GM21576 (cell line): ENCODE data around the gene ZNRF1.

Experiments used
- ATAC-seq: cut with Tn5 transposase; IDR thresholded peaks from one replicate; pipeline ENCODE4 v1.9.1; 2021; ENCODE audit warnings: mild to moderate bottlenecking, moderate library complexity; ENCODE audit not compliant: unreplicated experiment

The ZNRF1 gene

DNA sequence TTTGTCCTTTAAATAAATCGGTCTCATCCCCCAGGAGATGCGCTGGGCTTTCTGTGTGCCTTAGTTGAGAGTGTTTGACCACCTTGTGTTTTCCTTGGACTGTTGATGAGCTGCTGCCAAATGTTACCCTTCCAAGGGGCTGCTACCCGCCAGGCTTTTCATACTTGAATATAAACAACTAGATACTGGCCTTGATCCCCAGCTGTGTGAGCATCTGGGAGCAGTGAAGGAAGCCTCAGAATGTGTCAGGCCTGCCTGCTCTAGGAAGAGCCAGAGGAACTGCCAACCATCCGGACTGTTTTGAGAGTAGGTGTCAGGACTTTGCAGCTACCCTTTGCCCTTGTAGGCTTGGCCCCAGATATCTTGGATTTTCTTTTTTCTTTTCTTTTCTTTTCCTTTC, 60.0 kb downstream of the ZNRF1 start:
- ATAC-seq, result no peak

- no peak for ATAC-seq
These were observed 60.6 kb downstream of the ZNRF1 start for GRCh38 chr16:75059411-75059810.

DNA sequence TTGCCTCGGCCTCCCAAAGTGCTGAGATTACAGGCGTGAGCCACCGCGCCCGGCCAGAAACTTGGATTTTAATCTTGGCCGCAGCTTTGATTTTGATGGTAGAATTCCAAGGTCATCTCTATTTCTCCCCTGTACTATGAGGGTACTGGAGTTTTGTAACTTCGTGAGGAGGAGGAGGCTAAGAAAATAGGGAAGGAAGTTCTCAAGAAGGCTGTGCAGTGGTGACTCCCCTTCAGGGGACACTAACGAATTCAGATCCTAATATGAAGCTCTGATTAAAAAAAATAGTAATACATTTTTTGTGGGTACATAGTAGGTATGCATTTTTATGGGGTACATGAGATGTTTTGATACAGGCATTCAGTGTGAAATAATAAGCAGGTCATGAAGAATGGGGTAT, 61.9 kb downstream of the ZNRF1 start:
- ATAC-seq, result no peak

- no peak for ATAC-seq
These were observed 62.8 kb downstream of the ZNRF1 start for GRCh38 chr16:75061669-75062068.

DNA sequence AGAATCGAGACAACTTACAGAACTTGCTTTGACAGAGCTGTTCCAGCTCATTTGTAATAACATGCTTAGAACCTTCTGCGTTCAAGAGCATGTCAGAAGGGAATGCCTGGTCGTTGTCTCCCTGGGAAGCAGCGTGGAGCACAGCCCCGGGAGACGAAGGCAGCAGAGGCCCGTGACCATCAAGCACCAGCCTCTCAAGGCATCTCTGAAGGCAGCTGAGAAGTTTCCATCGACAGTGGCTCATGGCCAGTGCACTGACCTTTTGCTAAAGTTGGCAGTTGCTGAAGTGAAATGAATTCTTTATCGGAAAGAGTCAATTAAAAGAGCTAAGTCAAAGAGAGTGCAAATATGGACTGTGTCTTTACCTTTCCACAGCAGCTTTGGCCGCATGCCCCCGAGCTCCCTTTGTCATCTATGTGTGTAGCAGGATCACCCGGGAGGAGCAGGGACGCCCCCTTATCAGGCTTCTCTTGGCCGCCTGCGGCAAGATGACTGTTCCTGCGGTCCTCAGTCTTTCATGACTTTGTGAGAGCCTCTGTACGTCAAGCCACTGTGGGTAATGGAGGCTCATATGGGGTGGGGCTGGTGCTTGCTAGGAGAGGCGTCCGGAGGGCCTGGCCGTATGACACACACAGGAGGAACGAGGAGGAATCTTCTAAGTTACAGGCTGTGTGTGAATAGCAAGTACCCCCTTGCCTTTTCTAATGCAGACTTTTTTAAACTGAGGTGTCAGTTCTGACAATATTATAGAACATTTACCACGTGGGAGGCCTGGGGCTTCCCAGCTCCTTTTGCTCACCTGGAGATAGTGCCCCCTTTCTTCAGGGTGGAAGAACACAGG, 63.5 kb downstream of the ZNRF1 start:
- ATAC-seq, result no peak

- ATAC-seq, result no peak
These were observed 64.1 kb downstream of the ZNRF1 start for GRCh38 chr16:75062976-75063346.

DNA sequence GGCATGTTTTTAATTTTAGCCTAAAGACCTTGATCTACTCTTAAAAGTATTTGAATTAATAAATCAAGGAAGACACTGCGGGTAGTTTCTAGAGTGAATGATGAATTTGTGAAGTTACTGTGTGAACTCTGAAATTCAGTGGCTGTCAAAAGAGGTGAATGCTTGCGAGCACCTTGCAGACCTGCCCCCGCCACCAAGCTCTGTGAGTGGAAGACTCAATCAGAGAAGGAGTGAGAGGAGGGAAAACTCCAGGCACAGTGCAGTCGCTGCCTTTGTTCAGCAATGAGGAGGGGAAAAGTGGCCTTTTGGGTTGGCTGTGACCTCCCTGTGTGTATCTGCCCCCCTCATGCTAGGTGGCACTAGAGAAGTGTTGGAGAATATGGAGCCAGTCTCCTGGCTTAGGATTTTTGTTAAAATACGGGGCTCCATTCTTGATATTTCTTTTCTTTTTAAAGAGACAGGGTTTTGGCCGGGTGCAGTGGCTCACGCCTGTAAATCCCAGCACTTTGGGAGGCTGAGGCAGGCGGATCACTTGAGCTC, 64.8 kb downstream of the ZNRF1 start:
- ATAC-seq, result no peak

GRCh38 chr16:75064403-75065148, 65.8 kb downstream of the ZNRF1 start:
- ATAC-seq, result no peak

GRCh38 chr16:75065149-75065505, 66.3 kb downstream of the ZNRF1 start:
- no peak for ATAC-seq

- no peak for ATAC-seq
These were observed 66.8 kb downstream of the ZNRF1 start for GRCh38 chr16:75065521-75066149.

GRCh38 chr16:75066861-75067447, 68.1 kb downstream of the ZNRF1 start:
- ATAC-seq, result no peak

- no peak for ATAC-seq
These were observed 69.5 kb downstream of the ZNRF1 start for GRCh38 chr16:75068085-75069031.

- ATAC-seq, result no peak
These were observed 71.4 kb downstream of the ZNRF1 start for GRCh38 chr16:75070012-75070841.

- no peak for ATAC-seq
These were observed 72.8 kb downstream of the ZNRF1 start for GRCh38 chr16:75071621-75072020.

DNA sequence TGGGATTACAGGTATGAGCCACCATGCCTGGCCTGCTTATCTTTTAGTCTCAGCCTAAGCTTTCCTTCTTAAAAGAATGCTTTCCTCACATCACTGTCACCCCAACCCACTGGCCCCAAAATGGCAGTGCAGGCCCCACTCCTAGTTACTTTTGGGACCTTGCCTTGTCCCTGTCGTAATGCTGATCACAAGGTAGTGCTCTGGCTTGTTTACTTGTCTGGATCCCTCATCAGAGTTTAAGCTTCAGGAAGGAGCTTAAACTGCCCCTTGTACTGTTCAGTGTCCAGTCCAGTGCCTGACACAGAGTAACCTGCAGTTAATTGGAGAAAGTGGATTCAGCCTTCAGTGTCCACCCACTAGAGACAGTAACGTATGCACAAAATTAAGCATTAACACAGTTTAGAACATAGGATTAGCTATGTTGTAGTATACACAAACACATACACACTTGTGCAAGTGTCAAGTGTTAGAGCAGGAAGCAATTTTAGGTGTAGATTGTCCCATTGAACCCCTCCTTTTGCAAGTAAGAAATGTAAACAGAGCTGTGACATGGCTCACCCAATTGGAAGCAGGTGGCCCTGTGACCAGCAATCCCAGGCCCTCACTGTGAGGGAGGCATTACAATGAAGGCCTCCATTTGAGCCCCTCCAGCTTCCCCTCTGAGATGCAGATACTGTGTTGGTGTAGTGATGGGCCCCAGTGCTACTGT, 73.6 kb downstream of the ZNRF1 start:
- no peak for ATAC-seq

- no peak for ATAC-seq
These were observed 74.9 kb downstream of the ZNRF1 start for GRCh38 chr16:75073545-75074303.

GRCh38 chr16:75074304-75074793, 75.5 kb downstream of the ZNRF1 start:
- no peak for ATAC-seq
